RWPE2 (cell line): ENCODE measurements around the gene STXBP3.

Experiments
- ATAC-seq: fragments of 200-7000 bp; cut with Tn5 transposase; 3 replicates; pipeline ENCODE4 v1.9.1; 2021; ENCODE audit warnings: low read depth
- DNase-seq: peaks from one replicate; pipeline ENCODE4 v3.0.0-alpha.2; 2020; ENCODE audit warnings: low spot score
- H3K27ac ChIP-seq: fragments of 450-650 bp; 2 replicates; pipeline ENCODE4 v1.5.1; 2017; ENCODE audit warnings: mild to moderate bottlenecking; ENCODE audit not compliant: poor library complexity, severe bottlenecking
- H3K27me3 ChIP-seq: fragments of 250-450 bp; sonication (Bioruptor Pico); 2 replicates; pipeline ENCODE4 v1.5.1; 2021; ENCODE audit warnings: mild to moderate bottlenecking, moderate library complexity; ENCODE audit not compliant: insufficient read depth, poor library complexity, severe bottlenecking
- H3K36me3 ChIP-seq: fragments of 250-450 bp; sonication (Bioruptor Pico); 2 replicates; pipeline ENCODE4 v1.5.1; 2020; ENCODE audit warnings: low read depth, mild to moderate bottlenecking, moderate library complexity
- H3K4me1 ChIP-seq: fragments of 250-450 bp; sonication (Bioruptor Pico); 2 replicates; pipeline ENCODE4 v1.5.1; 2021; ENCODE audit warnings: mild to moderate bottlenecking, moderate library complexity; ENCODE audit not compliant: insufficient read depth, poor library complexity, severe bottlenecking
- H3K4me3 ChIP-seq: fragments of 250-450 bp; sonication (Bioruptor Pico); 2 replicates; pipeline ENCODE4 v1.5.1; 2021; ENCODE audit warnings: mild to moderate bottlenecking, moderate library complexity; ENCODE audit not compliant: severe bottlenecking
- H3K9me3 ChIP-seq: fragments of 250-450 bp; sonication (Bioruptor Pico); 2 replicates; pipeline ENCODE4 v1.5.1; 2021; ENCODE audit warnings: mild to moderate bottlenecking, moderate library complexity; ENCODE audit not compliant: severe bottlenecking
- TF ChIP-seq, protein P1 (sequence below): fragments of 450-650 bp; IDR thresholded peaks from one replicate; pipeline ENCODE4 v1.5.1; 2017; ENCODE audit warnings: mild to moderate bottlenecking, moderate library complexity; ENCODE audit not compliant: poor library complexity, severe bottlenecking

The STXBP3 gene

DNA sequence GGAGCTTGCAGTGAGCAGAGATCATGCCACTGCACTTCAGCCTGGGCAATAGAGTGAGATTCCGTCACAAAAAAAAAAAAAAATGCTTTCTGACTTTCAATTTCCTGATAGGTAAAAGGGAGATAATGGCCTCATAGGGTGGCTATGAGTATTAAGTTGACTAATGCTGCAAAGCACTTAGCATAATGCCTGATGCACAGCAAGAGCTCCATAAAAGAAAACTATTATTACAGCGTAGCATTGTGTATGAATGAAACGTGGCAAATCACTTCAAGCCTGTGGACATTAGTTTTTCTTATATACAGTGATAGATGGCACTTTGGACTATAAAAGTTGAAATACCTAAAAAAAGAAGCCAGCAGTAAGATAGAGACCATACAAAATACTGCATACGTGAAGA is 17.0 kb upstream of the STXBP3 start:
- Histone ChIP-seq H3K9me3 (no peaks in the 10 kb centered on the region), H3K36me3 (no peaks in the 10 kb centered on the region), H3K27ac (no peak overlapping the region), H3K4me3 (no peak overlapping the region), H3K27me3 (no peaks in the 10 kb centered on the region), H3K4me1 (no peaks in the 10 kb centered on the region)
- TF ChIP-seq, protein P1, sequence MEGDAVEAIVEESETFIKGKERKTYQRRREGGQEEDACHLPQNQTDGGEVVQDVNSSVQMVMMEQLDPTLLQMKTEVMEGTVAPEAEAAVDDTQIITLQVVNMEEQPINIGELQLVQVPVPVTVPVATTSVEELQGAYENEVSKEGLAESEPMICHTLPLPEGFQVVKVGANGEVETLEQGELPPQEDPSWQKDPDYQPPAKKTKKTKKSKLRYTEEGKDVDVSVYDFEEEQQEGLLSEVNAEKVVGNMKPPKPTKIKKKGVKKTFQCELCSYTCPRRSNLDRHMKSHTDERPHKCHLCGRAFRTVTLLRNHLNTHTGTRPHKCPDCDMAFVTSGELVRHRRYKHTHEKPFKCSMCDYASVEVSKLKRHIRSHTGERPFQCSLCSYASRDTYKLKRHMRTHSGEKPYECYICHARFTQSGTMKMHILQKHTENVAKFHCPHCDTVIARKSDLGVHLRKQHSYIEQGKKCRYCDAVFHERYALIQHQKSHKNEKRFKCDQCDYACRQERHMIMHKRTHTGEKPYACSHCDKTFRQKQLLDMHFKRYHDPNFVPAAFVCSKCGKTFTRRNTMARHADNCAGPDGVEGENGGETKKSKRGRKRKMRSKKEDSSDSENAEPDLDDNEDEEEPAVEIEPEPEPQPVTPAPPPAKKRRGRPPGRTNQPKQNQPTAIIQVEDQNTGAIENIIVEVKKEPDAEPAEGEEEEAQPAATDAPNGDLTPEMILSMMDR = no peak
- DNase-seq = no peak
- no peak for ATAC-seq

DNA sequence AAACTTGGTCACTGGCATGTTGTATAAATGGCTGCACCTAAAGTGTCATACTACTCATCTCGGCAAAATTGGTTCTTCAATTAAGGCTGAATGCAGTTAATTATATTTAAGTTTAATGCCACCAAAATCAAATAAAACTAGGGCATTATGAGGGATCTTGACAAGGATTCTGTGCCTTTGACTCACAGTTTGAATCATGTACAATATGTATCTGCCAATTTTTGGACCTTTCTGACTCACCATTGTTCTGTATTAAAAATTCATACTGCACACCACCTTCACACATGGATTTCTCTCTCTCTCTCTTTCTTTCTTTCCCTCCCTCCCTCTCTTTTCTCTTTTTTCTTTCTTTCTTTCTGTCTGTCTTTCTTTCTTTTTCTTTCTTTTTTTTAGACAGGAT is 14.1 kb upstream of the STXBP3 start:
- no peaks in the 10 kb centered on the region for H3K36me3 ChIP-seq
- no peak overlapping the region for H3K4me3 ChIP-seq
- no peaks in the 10 kb centered on the region for H3K27me3 ChIP-seq
- TF ChIP-seq, protein P1 = no peak
- H3K9me3 ChIP-seq = no peaks in the 10 kb centered on the region
- H3K27ac ChIP-seq = no peak overlapping the region
- no peaks in the 10 kb centered on the region for H3K4me1 ChIP-seq
- ATAC-seq (no peak), DNase-seq (no peak)

DNA sequence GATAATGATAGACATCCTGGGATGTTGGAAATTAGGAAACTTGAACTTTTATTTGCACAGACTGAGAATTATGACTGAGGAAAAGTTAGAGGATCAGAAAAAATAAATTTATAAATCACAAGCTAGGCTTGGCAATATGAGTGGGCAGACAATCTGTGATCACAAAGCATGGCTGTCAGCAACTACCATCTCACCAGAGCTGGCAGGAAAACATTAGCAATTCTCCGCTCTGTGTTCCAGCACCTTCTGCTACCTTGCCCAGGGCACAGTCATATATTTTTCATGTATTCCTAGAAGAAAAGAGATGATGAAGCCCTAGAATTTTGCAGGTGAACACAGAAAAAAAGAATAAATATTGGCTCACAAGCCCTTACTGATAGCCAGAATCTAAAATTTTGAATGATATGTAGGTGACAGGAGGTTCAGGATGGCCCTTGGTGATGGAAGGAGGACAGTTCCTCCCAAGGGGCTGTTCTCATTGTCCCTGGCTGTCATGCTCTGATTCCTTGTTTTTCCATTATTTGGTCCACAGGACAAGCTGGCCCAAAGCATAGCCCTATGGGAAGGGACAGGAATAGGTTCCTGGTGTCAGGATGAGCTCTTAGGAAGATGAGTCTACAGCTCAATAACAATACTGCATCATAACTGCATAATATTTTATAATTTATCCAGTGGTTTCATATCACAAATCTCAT is 12.2 kb upstream of the STXBP3 start:
- H3K27me3 ChIP-seq = no peaks in the 10 kb centered on the region
- no peak overlapping the region for H3K4me3 ChIP-seq
- no peaks in the 10 kb centered on the region for H3K9me3 ChIP-seq
- no peaks in the 10 kb centered on the region for H3K36me3 ChIP-seq
- H3K27ac ChIP-seq = no peak overlapping the region
- H3K4me1 ChIP-seq = no peaks in the 10 kb centered on the region
- DNase-seq (no peak), ATAC-seq (no peak)
- TF ChIP-seq, protein P1 = no peak

DNA sequence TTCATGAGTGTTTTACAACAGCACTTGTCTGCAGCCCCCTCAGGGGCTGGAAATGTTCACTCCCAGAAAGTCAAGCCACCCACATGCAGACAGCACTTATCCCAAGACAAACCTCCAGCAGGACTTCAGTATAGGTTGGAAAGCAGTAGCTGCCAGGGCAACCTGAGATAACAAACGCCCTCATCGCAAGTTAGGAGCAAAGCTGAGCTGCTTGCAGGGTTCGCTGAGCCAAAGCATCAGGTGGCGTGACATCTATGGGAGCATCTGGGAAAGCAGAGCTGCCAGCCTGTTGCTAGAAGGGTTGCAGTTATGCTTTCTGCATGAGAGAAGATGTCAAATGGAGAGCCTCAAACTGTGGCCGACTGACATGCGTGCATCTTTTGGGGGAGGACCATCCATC is 4.2 kb upstream of the STXBP3 start:
- no peaks in the 10 kb centered on the region for H3K36me3 ChIP-seq
- no peaks in the 10 kb centered on the region for H3K4me1 ChIP-seq
- no peak for DNase-seq
- H3K9me3 ChIP-seq = no peaks in the 10 kb centered on the region
- H3K27me3 ChIP-seq = no peaks in the 10 kb centered on the region
- no peak overlapping the region for H3K4me3 ChIP-seq
- no peak overlapping the region for H3K27ac ChIP-seq
- TF ChIP-seq, protein P1 = no peak
- no peak for ATAC-seq

DNA sequence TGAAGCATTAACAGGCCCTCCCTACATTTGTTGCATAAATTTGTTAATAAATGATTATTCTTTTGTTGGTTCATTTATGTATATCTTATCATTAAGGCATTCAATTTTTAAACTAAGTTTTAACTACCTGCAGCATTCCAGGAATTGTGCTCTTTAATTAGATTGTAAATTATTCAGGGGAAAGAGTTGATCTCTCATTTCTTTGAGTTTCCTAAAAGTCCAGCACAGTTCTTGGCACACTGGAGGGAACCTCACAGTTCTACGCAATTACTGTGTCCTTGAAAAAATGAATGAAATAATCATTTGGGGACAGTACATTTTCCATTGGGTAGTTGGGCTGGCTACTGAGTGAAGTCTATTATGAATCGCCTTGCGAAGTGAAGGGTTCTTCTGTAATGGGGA is 493 bp upstream of the STXBP3 start:
- peaks cover 12% of the 10 kb centered on the region for H3K4me1 ChIP-seq
- no peak for ATAC-seq
- H3K27me3 ChIP-seq = no peaks in the 10 kb centered on the region
- H3K27ac ChIP-seq = peak overlapping the region; percentile 81
- no peak for DNase-seq
- H3K9me3 ChIP-seq = no peaks in the 10 kb centered on the region
- peaks cover 9% of the 10 kb centered on the region; the same call in 1 of the 2 replicates for H3K36me3 ChIP-seq
- no peak overlapping the region for H3K4me3 ChIP-seq
- TF ChIP-seq, protein P1 = no peak
